ENCODE results near the gene STK32C. TPM values are rescaled to one million over a fixed set of nuclear protein-coding genes. Genes with fewer than 3 reads are reported as not detected.

The STK32C gene
- total RNA-seq, 4 donors from 2014 or later = 4.8 to 10.9 (median 7.8) TPM

- intact Hi-C loops (cut with DNase I) = no loop called here
- TF ChIP-seq CTCF (IDR thresholded peaks at IDR 0.05) (no peak), POLR2AphosphoS5 (IDR thresholded peaks at IDR 0.05) (no peak), EP300 (IDR thresholded peaks at IDR 0.05) (no peak), POLR2A (IDR thresholded peaks at IDR 0.05; ENCODE audit: low read depth) (no peak)
- no peaks in the 10 kb centered on the region for H3K9me3 ChIP-seq
- H3K36me3 ChIP-seq = peaks cover 0 to 4% (median 1%) of the 10 kb centered on the region in 4 donors
- no CpG with 5 or more reads among the region's 21 CpGs for WGBS
- H3K4me3 ChIP-seq = no peak overlapping the region
- no peak overlapping the region for H3K27ac ChIP-seq (replicated peaks in 1 of 4)
- H3K4me1 ChIP-seq = no peaks in the 10 kb centered on the region
- no peak for DNase-seq (ENCODE audit: extremely low spot score)
- no peaks in the 10 kb centered on the region for H3K27me3 ChIP-seq
Measured at GRCh38 chr10:132236161-132236560, 71.6 kb downstream of the STK32C start.

GRCh38 chr10:132234860-132235259 is 72.9 kb downstream of the STK32C start:
- Histone ChIP-seq H3K9me3 (no peaks in the 10 kb centered on the region), H3K4me1 (peaks cover 0 to 9% (median 7%) of the 10 kb centered on the region in 4 donors), H3K36me3 (peaks cover 0 to 4% (median 1%) of the 10 kb centered on the region in 4 donors), H3K27me3 (no peaks in the 10 kb centered on the region), H3K27ac (replicated peaks in 1 of 4) (no peak overlapping the region), H3K4me3 (no peak overlapping the region)
- DNase-seq (ENCODE audit: extremely low spot score) = no peak
- intact Hi-C loops (cut with DNase I) = no loop called here
- WGBS = 95% methylated on average over 6 of the region's 6 CpGs
- TF ChIP-seq EP300 (IDR thresholded peaks at IDR 0.05) (no peak), POLR2A (IDR thresholded peaks at IDR 0.05; ENCODE audit: low read depth) (no peak)

GRCh38 chr10:132233501-132234085 is 74.2 kb downstream of the STK32C start:
- H3K4me1 ChIP-seq = peaks cover 0 to 9% (median 7%) of the 10 kb centered on the region in 4 donors
- no peak overlapping the region for H3K4me3 ChIP-seq
- H3K27me3 ChIP-seq = no peaks in the 10 kb centered on the region
- H3K9me3 ChIP-seq = no peaks in the 10 kb centered on the region
- no peak for DNase-seq (ENCODE audit: extremely low spot score)
- TF ChIP-seq EP300 (IDR thresholded peaks at IDR 0.05) (no peak), POLR2AphosphoS5 (IDR thresholded peaks at IDR 0.05) (no peak), POLR2A (IDR thresholded peaks at IDR 0.05; ENCODE audit: low read depth) (no peak), CTCF (IDR thresholded peaks at IDR 0.05) (no peak)
- H3K27ac ChIP-seq (replicated peaks in 1 of 4) = no peak overlapping the region
- 85% methylated on average over 8 of the region's 18 CpGs for WGBS
- H3K36me3 ChIP-seq = peaks cover 0 to 4% (median 1%) of the 10 kb centered on the region in 4 donors
- intact Hi-C loops (cut with DNase I) = no loop called here

GRCh38 chr10:132232981-132233380 is 74.8 kb downstream of the STK32C start:
- no peak for TF ChIP-seq POLR2A (IDR thresholded peaks at IDR 0.05; ENCODE audit: low read depth)
- TF ChIP-seq CTCF (IDR thresholded peaks at IDR 0.05) = no peak
- TF ChIP-seq EP300 (IDR thresholded peaks at IDR 0.05) = no peak
- TF ChIP-seq POLR2AphosphoS5 (IDR thresholded peaks at IDR 0.05) = no peak
- Histone ChIP-seq H3K27me3 (no peaks in the 10 kb centered on the region), H3K9me3 (no peaks in the 10 kb centered on the region), H3K27ac (replicated peaks in 1 of 4) (no peak overlapping the region), H3K36me3 (peaks cover 0 to 4% (median 1%) of the 10 kb centered on the region in 4 donors), H3K4me1 (peaks cover 0 to 9% (median 7%) of the 10 kb centered on the region in 4 donors), H3K4me3 (no peak overlapping the region)
- WGBS = 80% methylated on average over 8 of the region's 9 CpGs
- no peak for DNase-seq (ENCODE audit: extremely low spot score)
- intact Hi-C loops (cut with DNase I) = no loop called here

GRCh38 chr10:132232023-132232951 is 75.5 kb downstream of the STK32C start:
- intact Hi-C loops (cut with DNase I) = no loop called here
- DNase-seq (ENCODE audit: extremely low spot score) = no peak
- Histone ChIP-seq H3K27me3 (no peaks in the 10 kb centered on the region), H3K9me3 (no peaks in the 10 kb centered on the region), H3K4me3 (no peak overlapping the region), H3K4me1 (peaks cover 0 to 9% (median 7%) of the 10 kb centered on the region in 4 donors), H3K27ac (replicated peaks in 1 of 4) (no peak overlapping the region), H3K36me3 (peaks cover 0 to 4% (median 1%) of the 10 kb centered on the region in 4 donors)
- no peak for TF ChIP-seq POLR2A (IDR thresholded peaks at IDR 0.05; ENCODE audit: low read depth)
- 77% methylated on average over 27 of the region's 35 CpGs for WGBS

All from esophagus muscularis mucosa (tissue), 4 donors.